Mesothelial cell of epicardium (in vitro differentiated cells): Measurements from ENCODE around the gene RBM23. TPM values are rescaled to one million over a fixed set of nuclear protein-coding genes. Genes with fewer than 3 reads are reported as not detected.
"Not testable (repeated sequence)": the region's sequence is repeated elsewhere in the genome, so short reads cannot be mapped to it uniquely, and the experiment has no call there.

Source experiments
- DNase-seq, 2 experiments: peaks; one replicate each; pipeline ENCODE4 v3.0.0; 2021; ENCODE audit warnings: low spot score in 2 of 2; ENCODE audit not compliant: unreplicated experiment in 2 of 2
- H3K27ac Mint-ChIP-seq: 2 replicates; pipeline ENCODE4 v1.8.0; 2021; ENCODE audit warnings: mixed read lengths
- H3K27me3 Mint-ChIP-seq: 2 replicates; pipeline ENCODE4 v1.8.0; 2021; ENCODE audit warnings: low read depth, mixed read lengths
- H3K36me3 Mint-ChIP-seq: 2 replicates; pipeline ENCODE4 v1.8.0; 2021; ENCODE audit warnings: mixed read lengths
- H3K4me1 Mint-ChIP-seq: 2 replicates; pipeline ENCODE4 v1.8.0; 2021; ENCODE audit warnings: mixed read lengths
- H3K4me3 Mint-ChIP-seq: 2 replicates; pipeline ENCODE4 v1.8.0; 2021; ENCODE audit warnings: mild to moderate bottlenecking, moderate library complexity, mixed read lengths
- H3K9me3 Mint-ChIP-seq: 2 replicates; pipeline ENCODE4 v1.8.0; 2021; ENCODE audit warnings: mixed read lengths
- CTCF ChIP-seq: fragments of 200-600 bp; sonication (generic); IDR thresholded peaks from one replicate; pipeline ENCODE4 v1.5.0; 2021; ENCODE audit warnings: antibody characterized with exemption; ENCODE audit not compliant: unreplicated experiment
- total RNA-seq: library from RNA; stranded (reverse); gene quantifications from 3 replicates; pipeline ENCODE4 v1.2.1, GENCODE V29; 2021

RBM23 gene
- total RNA-seq, 1 donor from 2014 or later, result 97.9 TPM

GRCh38 chr14:22923746-22924145 is 4.8 kb upstream of the RBM23 start:
- Mint-ChIP-seq H3K27ac (no peak overlapping the region), H3K27me3 (no peaks in the 10 kb centered on the region), H3K9me3 (no peaks in the 10 kb centered on the region), H3K4me1 (peaks cover 20% of the 10 kb centered on the region), H3K36me3 (peaks cover 43% of the 10 kb centered on the region), H3K4me3 (no peak overlapping the region)
- no peak for TF ChIP-seq CTCF
- no peak for DNase-seq

- no peak for DNase-seq
- no peak for TF ChIP-seq CTCF
- Mint-ChIP-seq H3K4me1 (peaks cover 20% of the 10 kb centered on the region), H3K27ac (no peak overlapping the region), H3K36me3 (peaks cover 43% of the 10 kb centered on the region), H3K4me3 (no peak overlapping the region), H3K9me3 (no peaks in the 10 kb centered on the region), H3K27me3 (no peaks in the 10 kb centered on the region)
Measured at GRCh38 chr14:22922294-22922693, 3.3 kb upstream of the RBM23 start.

- peaks cover 34% of the 10 kb centered on the region for H3K36me3 Mint-ChIP-seq
- no peak overlapping the region for H3K4me3 Mint-ChIP-seq
- no peak for DNase-seq
- no peaks in the 10 kb centered on the region for H3K27me3 Mint-ChIP-seq
- H3K27ac Mint-ChIP-seq, result peak overlapping the region; percentile 100
- no peaks in the 10 kb centered on the region for H3K9me3 Mint-ChIP-seq
- TF ChIP-seq CTCF, result no peak
- peaks cover 22% of the 10 kb centered on the region for H3K4me1 Mint-ChIP-seq
Measured at GRCh38 chr14:22920697-22921096, 1.7 kb upstream of the RBM23 start.

GRCh38 chr14:22919601-22919921 is 612 bp upstream of the RBM23 start:
- H3K36me3 Mint-ChIP-seq, result peaks cover 30% of the 10 kb centered on the region
- DNase-seq, result no peak
- H3K4me3 Mint-ChIP-seq, result peak overlapping the region; percentile 91
- no peaks in the 10 kb centered on the region for H3K9me3 Mint-ChIP-seq
- TF ChIP-seq CTCF, result no peak
- H3K27me3 Mint-ChIP-seq, result no peaks in the 10 kb centered on the region
- H3K27ac Mint-ChIP-seq, result peak overlapping the region; percentile 100
- peaks cover 22% of the 10 kb centered on the region for H3K4me1 Mint-ChIP-seq

- Mint-ChIP-seq H3K4me3 (no peak overlapping the region), H3K27ac (peak overlapping the region; percentile 43), H3K36me3 (peaks cover 10% of the 10 kb centered on the region), H3K4me1 (peaks cover 27% of the 10 kb centered on the region), H3K9me3 (no peaks in the 10 kb centered on the region), H3K27me3 (no peaks in the 10 kb centered on the region)
- no peak for TF ChIP-seq CTCF
- DNase-seq, result no peak
Measured at GRCh38 chr14:22915886-22916521, 2.9 kb downstream of the RBM23 start.

GRCh38 chr14:22914836-22915235 is 4.1 kb downstream of the RBM23 start:
- not testable (repeated sequence) for H3K9me3 Mint-ChIP-seq
- H3K4me1 Mint-ChIP-seq, result peaks cover 27% of the 10 kb centered on the region

More at GRCh38 chr14:22914836-22915235, 4.1 kb downstream of the RBM23 start:
- not testable (repeated sequence) for H3K27ac Mint-ChIP-seq, H3K36me3 Mint-ChIP-seq, H3K4me3 Mint-ChIP-seq, H3K27me3 Mint-ChIP-seq, DNase-seq
